ENCODE measurements around the gene CSF1. TPM values are rescaled to one million over a fixed set of nuclear protein-coding genes. Genes with fewer than 3 reads are reported as not detected.

The CSF1 gene
- total and polyA plus RNA-seq, 2 experiments from 2014 or later, result 1.4 to 3.5 TPM

DNA sequence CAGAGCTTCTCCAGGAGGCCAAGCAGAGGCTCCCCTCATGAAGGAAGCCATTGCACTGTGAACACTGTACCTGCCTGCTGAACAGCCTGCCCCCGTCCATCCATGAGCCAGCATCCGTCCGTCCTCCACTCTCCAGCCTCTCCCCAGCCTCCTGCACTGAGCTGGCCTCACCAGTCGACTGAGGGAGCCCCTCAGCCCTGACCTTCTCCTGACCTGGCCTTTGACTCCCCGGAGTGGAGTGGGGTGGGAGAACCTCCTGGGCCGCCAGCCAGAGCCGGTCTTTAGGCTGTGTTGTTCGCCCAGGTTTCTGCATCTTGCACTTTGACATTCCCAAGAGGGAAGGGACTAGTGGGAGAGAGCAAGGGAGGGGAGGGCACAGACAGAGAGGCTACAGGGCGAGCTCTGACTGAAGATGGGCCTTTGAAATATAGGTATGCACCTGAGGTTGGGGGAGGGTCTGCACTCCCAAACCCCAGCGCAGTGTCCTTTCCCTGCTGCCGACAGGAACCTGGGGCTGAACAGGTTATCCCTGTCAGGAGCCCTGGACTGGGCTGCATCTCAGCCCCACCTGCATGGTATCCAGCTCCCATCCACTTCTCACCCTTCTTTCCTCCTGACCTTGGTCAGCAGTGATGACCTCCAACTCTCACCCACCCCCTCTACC lies 19.1 kb downstream of the CSF1 start:
- Mint-ChIP-seq H3K4me3 (no peak overlapping the region), H3K9me3 (no peaks in the 10 kb centered on the region; the same call in 2 of the 3 replicates), H3K4me1 (peaks cover 20% of the 10 kb centered on the region), H3K27me3 (ENCODE audit: insufficient read depth, low read depth, poor library complexity) (peaks cover 7% of the 10 kb centered on the region), H3K36me3 (ENCODE audit: low read depth) (no peaks in the 10 kb centered on the region; the same call in 2 of the 3 replicates), H3K27ac (no peak overlapping the region)
- Histone ChIP-seq H3K4me2 (no peak overlapping the region), H3F3A (replicated peaks; ENCODE audit: low read depth) (no peaks in the 10 kb centered on the region), H3K79me2 (replicated peaks; ENCODE audit: insufficient read depth) (no peaks in the 10 kb centered on the region), H3K36me3 (ENCODE audit: insufficient read depth) (no peaks in the 10 kb centered on the region), H3K4me1 (ENCODE audit: insufficient read depth) (peaks cover 10% of the 10 kb centered on the region; the same call in 1 of the 2 replicates), H3K27ac (ENCODE audit: low read depth) (no peak overlapping the region), H2AFZ (no peak overlapping the region), H4K20me1 (replicated peaks; ENCODE audit: insufficient read depth) (no peaks in the 10 kb centered on the region), H3K27me3 (ENCODE audit: insufficient read depth) (no peaks in the 10 kb centered on the region), H3K9me2 (ENCODE audit: insufficient read depth) (no peaks in the 10 kb centered on the region), H3K4me3 (no peak overlapping the region)
- no peak for ATAC-seq
- no peak for TF ChIP-seq ZNF114 (CRISPR knock-in tag; IDR thresholded peaks at IDR 0.05)
- TF ChIP-seq, protein P1, sequence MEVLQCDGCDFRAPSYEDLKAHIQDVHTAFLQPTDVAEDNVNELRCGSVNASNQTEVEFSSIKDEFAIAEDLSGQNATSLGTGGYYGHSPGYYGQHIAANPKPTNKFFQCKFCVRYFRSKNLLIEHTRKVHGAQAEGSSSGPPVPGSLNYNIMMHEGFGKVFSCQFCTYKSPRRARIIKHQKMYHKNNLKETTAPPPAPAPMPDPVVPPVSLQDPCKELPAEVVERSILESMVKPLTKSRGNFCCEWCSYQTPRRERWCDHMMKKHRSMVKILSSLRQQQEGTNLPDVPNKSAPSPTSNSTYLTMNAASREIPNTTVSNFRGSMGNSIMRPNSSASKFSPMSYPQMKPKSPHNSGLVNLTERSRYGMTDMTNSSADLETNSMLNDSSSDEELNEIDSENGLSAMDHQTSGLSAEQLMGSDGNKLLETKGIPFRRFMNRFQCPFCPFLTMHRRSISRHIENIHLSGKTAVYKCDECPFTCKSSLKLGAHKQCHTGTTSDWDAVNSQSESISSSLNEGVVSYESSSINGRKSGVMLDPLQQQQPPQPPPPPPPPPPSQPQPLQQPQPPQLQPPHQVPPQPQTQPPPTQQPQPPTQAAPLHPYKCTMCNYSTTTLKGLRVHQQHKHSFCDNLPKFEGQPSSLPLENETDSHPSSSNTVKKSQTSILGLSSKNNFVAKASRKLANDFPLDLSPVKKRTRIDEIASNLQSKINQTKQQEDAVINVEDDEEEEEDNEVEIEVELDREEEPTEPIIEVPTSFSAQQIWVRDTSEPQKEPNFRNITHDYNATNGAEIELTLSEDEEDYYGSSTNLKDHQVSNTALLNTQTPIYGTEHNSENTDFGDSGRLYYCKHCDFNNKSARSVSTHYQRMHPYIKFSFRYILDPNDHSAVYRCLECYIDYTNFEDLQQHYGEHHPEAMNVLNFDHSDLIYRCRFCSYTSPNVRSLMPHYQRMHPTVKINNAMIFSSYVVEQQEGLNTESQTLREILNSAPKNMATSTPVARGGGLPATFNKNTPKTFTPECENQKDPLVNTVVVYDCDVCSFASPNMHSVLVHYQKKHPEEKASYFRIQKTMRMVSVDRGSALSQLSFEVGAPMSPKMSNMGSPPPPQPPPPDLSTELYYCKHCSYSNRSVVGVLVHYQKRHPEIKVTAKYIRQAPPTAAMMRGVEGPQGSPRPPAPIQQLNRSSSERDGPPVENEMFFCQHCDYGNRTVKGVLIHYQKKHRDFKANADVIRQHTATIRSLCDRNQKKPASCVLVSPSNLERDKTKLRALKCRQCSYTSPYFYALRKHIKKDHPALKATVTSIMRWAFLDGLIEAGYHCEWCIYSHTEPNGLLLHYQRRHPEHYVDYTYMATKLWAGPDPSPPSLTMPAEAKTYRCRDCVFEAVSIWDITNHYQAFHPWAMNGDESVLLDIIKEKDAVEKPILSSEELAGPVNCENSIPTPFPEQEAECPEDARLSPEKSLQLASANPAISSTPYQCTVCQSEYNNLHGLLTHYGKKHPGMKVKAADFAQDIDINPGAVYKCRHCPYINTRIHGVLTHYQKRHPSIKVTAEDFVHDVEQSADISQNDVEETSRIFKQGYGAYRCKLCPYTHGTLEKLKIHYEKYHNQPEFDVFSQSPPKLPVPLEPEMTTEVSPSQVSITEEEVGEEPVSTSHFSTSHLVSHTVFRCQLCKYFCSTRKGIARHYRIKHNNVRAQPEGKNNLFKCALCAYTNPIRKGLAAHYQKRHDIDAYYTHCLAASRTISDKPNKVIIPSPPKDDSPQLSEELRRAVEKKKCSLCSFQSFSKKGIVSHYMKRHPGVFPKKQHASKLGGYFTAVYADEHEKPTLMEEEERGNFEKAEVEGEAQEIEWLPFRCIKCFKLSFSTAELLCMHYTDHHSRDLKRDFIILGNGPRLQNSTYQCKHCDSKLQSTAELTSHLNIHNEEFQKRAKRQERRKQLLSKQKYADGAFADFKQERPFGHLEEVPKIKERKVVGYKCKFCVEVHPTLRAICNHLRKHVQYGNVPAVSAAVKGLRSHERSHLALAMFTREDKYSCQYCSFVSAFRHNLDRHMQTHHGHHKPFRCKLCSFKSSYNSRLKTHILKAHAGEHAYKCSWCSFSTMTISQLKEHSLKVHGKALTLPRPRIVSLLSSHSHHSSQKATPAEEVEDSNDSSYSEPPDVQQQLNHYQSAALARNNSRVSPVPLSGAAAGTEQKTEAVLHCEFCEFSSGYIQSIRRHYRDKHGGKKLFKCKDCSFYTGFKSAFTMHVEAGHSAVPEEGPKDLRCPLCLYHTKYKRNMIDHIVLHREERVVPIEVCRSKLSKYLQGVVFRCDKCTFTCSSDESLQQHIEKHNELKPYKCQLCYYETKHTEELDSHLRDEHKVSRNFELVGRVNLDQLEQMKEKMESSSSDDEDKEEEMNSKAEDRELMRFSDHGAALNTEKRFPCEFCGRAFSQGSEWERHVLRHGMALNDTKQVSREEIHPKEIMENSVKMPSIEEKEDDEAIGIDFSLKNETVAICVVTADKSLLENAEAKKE (CRISPR knock-in tag; IDR thresholded peaks at IDR 0.05), result no peak
- no peak for TF ChIP-seq ZNF331 (CRISPR knock-in tag; IDR thresholded peaks at IDR 0.05; ENCODE audit: low read depth)
- no peak for TF ChIP-seq CTCF (conservative IDR thresholded peaks at IDR 0.05; ENCODE audit: low read depth in 2 of 2)
- no peak for TF ChIP-seq ETS1 (IDR thresholded peaks at IDR 0.05)
- TF ChIP-seq JUNB (IDR thresholded peaks at IDR 0.05; ENCODE audit: unreplicated experiment), result no peak
- no peak for TF ChIP-seq EZH2 (IDR thresholded peaks at IDR 0.05; ENCODE audit: low read depth, unreplicated experiment)
- no peak for TF ChIP-seq EZH2phosphoT487 (IDR thresholded peaks at IDR 0.05; ENCODE audit: unreplicated experiment)
- TF ChIP-seq NANOG (IDR thresholded peaks at IDR 0.05; ENCODE audit: borderline replicate concordance), result no peak
- TF ChIP-seq, protein P2, sequence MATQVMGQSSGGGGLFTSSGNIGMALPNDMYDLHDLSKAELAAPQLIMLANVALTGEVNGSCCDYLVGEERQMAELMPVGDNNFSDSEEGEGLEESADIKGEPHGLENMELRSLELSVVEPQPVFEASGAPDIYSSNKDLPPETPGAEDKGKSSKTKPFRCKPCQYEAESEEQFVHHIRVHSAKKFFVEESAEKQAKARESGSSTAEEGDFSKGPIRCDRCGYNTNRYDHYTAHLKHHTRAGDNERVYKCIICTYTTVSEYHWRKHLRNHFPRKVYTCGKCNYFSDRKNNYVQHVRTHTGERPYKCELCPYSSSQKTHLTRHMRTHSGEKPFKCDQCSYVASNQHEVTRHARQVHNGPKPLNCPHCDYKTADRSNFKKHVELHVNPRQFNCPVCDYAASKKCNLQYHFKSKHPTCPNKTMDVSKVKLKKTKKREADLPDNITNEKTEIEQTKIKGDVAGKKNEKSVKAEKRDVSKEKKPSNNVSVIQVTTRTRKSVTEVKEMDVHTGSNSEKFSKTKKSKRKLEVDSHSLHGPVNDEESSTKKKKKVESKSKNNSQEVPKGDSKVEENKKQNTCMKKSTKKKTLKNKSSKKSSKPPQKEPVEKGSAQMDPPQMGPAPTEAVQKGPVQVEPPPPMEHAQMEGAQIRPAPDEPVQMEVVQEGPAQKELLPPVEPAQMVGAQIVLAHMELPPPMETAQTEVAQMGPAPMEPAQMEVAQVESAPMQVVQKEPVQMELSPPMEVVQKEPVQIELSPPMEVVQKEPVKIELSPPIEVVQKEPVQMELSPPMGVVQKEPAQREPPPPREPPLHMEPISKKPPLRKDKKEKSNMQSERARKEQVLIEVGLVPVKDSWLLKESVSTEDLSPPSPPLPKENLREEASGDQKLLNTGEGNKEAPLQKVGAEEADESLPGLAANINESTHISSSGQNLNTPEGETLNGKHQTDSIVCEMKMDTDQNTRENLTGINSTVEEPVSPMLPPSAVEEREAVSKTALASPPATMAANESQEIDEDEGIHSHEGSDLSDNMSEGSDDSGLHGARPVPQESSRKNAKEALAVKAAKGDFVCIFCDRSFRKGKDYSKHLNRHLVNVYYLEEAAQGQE (IDR thresholded peaks at IDR 0.05; ENCODE audit: unreplicated experiment), result no peak
- TF ChIP-seq STAT1 (IDR thresholded peaks at IDR 0.05; ENCODE audit: unreplicated experiment), result no peak
- TF ChIP-seq POLR2AphosphoS5 (IDR thresholded peaks at IDR 0.05; ENCODE audit: low read depth), result no peak
- no peak for TF ChIP-seq CREB1 (CRISPR knock-in tag; IDR thresholded peaks at IDR 0.05; ENCODE audit: low read depth)
- DNase-seq (ENCODE audit: low spot score), result no peak

All from GM23338 (cell line).